NCI-H1048 (cell line): Measurements from ENCODE around the gene MEF2A.

Experiments
- DNase-seq: peaks from one replicate; lab custom pipeline; 2025; lab: John Stamatoyannopoulos, UW

Gene MEF2A

DNA sequence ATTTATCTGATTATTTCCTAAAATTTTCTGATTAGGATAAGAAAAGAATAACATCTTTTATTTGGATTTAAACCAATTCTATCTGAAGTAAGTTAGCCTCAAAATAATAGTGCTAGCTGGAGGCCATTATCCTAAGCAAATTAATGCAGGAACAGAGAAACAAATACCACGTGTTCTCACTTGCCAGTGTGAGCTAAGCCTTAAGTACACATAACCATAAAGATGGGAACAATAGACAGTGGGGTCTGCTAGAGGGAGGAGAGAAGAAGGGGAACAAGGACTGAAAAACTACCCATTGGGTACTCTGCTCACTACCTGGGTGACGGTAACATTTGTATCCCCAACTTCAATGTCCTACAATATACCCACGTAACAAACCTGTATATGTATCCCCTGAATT lies 198.7 kb downstream of the MEF2A start:
- DNase-seq = no peak
